Activated T-cell treated with anti-CD3 and anti-CD28 coated beads, Interleukin-2, amount 50 U/mL, for 72 hours (primary cell): ENCODE measurements around the gene MAGEA9. TPM values are rescaled to one million over a fixed set of nuclear protein-coding genes. Genes with fewer than 3 reads are reported as not detected.
"Not testable (repeated sequence)": the region's sequence is repeated elsewhere in the genome, so short reads cannot be mapped to it uniquely, and the experiment has no call there.

Experiments
- ATAC-seq, 2 donors: fragments of 150-1000 bp; cut with Tn5 transposase; replicated peaks in 1 of 2; 2 replicates each; pipeline ENCODE4 v1.10.0; 2021; ENCODE audit warnings: moderate library complexity in 2 of 2, mild to moderate bottlenecking in 1 of 2
- DNase-seq, 2 donors: peaks; one replicate each; pipeline ENCODE4 v3.0.0; 2021 to 2022; ENCODE audit warnings: mixed read lengths in 1 of 2
- H3K27ac Mint-ChIP-seq: one replicate; pipeline ENCODE4 v1.8.0; 2022; ENCODE audit warnings: mild to moderate bottlenecking, moderate library complexity, mixed read lengths
- H3K27me3 Mint-ChIP-seq: one replicate; pipeline ENCODE4 v1.8.0; 2022; ENCODE audit warnings: low read depth, mixed read lengths
- H3K36me3 Mint-ChIP-seq, 2 donors: one replicate each; pipeline ENCODE4 v1.8.0; 2022; ENCODE audit warnings: mixed read lengths in 2 of 2, mild to moderate bottlenecking in 1 of 2; ENCODE audit not compliant: insufficient read depth in 2 of 2
- H3K4me1 Mint-ChIP-seq: one replicate; pipeline ENCODE4 v1.8.0; 2022; ENCODE audit warnings: low read depth, mixed read lengths
- H3K4me3 Mint-ChIP-seq, 2 donors: one replicate each; pipeline ENCODE4 v1.8.0; 2022; ENCODE audit warnings: mild to moderate bottlenecking in 2 of 2, mixed read lengths in 2 of 2, moderate library complexity in 2 of 2
- H3K9me3 Mint-ChIP-seq, 2 donors: one replicate each; pipeline ENCODE4 v1.8.0; 2022; ENCODE audit warnings: mixed read lengths in 2 of 2
- total RNA-seq, 2 donors: library from RNA; stranded (reverse); gene quantifications; one replicate each; pipeline ENCODE4 v1.2.3, GENCODE V29; 2022

Gene MAGEA9
- total RNA-seq, 2 donors from 2014 or later, result not detected

GRCh38 chrX:149773026-149773425, 8.7 kb upstream of the MAGEA9 start:
- not testable (repeated sequence) for H3K9me3 Mint-ChIP-seq, H3K27ac Mint-ChIP-seq, DNase-seq, H3K4me1 Mint-ChIP-seq, H3K4me3 Mint-ChIP-seq, ATAC-seq, H3K27me3 Mint-ChIP-seq, H3K36me3 Mint-ChIP-seq

DNA sequence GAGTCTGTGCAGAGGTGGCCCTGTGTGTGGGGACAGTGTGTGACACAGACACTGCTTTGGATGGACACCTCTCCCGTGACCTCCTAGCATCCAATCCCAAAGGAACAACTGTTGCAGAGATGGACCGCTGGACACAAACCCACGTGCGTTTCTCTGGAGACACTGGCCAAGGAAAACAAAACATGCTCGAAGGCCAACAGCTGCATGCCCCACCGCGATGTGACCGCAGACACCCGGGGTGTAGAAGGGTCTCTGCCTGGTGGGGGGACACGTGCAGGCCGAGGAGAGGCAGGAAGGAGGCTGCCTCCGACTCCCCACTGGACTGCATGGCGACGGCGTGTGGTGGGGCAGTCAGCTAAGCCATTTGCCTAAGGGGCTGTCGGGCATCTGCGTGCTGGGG, 8.0 kb upstream of the MAGEA9 start, which contains the start of gene HSFX1:
Gene HSFX1, plus strand, starts transcription at position 301 of the 400 bp plus-strand sequence. CDS start 614 bp downstream, outside the sequence.
- not testable (repeated sequence) for H3K9me3 Mint-ChIP-seq, H3K27ac Mint-ChIP-seq, DNase-seq, H3K4me3 Mint-ChIP-seq, ATAC-seq, H3K36me3 Mint-ChIP-seq, H3K27me3 Mint-ChIP-seq, H3K4me1 Mint-ChIP-seq

- not testable (repeated sequence) for H3K27me3 Mint-ChIP-seq, DNase-seq, H3K4me3 Mint-ChIP-seq, H3K36me3 Mint-ChIP-seq, H3K4me1 Mint-ChIP-seq, H3K27ac Mint-ChIP-seq, H3K9me3 Mint-ChIP-seq, ATAC-seq
Measured at GRCh38 chrX:149777999-149778398, 3.7 kb upstream of the MAGEA9 start.

GRCh38 chrX:149795531-149795930, 13.8 kb downstream of the MAGEA9 start:
- not testable (repeated sequence) for H3K9me3 Mint-ChIP-seq, H3K4me3 Mint-ChIP-seq, DNase-seq, H3K36me3 Mint-ChIP-seq, H3K27ac Mint-ChIP-seq
- Mint-ChIP-seq H3K27me3 (peaks cover 19% of the 10 kb centered on the region), H3K4me1 (peaks cover 23% of the 10 kb centered on the region)
- ATAC-seq, result peak; percentile 99 to 100

- DNase-seq (no peak), ATAC-seq (no peak)
- Mint-ChIP-seq H3K27ac (peak overlapping the region; percentile 73), H3K9me3 (peaks cover 0 to 3% of the 10 kb centered on the region in 2 donors), H3K4me1 (peaks cover 23% of the 10 kb centered on the region), H3K27me3 (peaks cover 19% of the 10 kb centered on the region), H3K36me3 (peaks cover 0 to 6% of the 10 kb centered on the region in 2 donors), H3K4me3 (peak overlapping the region in 1 of 2 donors; percentile 54)
Measured at GRCh38 chrX:149799095-149799714, 17.5 kb downstream of the MAGEA9 start.

GRCh38 chrX:149799938-149800337, 18.2 kb downstream of the MAGEA9 start:
- peak overlapping the region; percentile 73 for H3K27ac Mint-ChIP-seq
- DNase-seq, result no peak
- H3K27me3 Mint-ChIP-seq, result peaks cover 19% of the 10 kb centered on the region
- H3K9me3 Mint-ChIP-seq, result peaks cover 0 to 3% of the 10 kb centered on the region in 2 donors
- peaks cover 23% of the 10 kb centered on the region for H3K4me1 Mint-ChIP-seq
- H3K4me3 Mint-ChIP-seq, result peak overlapping the region in 1 of 2 donors; percentile 54
- ATAC-seq, result no peak
- peaks cover 0 to 6% of the 10 kb centered on the region in 2 donors for H3K36me3 Mint-ChIP-seq

GRCh38 chrX:149803458-149804062, 21.8 kb downstream of the MAGEA9 start:
- Mint-ChIP-seq H3K27me3 (peaks cover 16% of the 10 kb centered on the region), H3K9me3 (no peaks in the 10 kb centered on the region), H3K27ac (no peak overlapping the region), H3K36me3 (no peaks in the 10 kb centered on the region), H3K4me3 (no peak overlapping the region), H3K4me1 (peaks cover 13% of the 10 kb centered on the region)
- DNase-seq (no peak), ATAC-seq (no peak)

DNA sequence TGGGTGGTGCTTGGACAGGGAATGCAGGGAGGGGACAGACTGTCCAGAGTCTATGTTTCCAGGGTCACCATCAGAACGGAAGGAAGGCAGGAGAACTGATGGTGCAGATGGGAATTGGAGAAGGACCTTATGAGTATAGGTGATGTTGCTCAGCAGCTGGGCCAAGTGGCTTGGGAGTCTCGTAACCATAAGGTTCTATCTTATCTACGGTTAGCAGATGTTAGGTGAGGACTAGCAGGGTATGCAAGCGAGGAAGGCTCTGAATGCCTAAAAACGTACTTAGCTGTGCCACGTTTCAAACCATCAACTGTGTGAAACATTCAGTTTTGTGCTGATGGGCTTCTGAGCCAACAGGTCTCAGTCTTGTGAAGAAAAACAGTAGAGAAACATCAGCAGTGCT, 22.4 kb downstream of the MAGEA9 start:
- Mint-ChIP-seq H3K36me3 (no peaks in the 10 kb centered on the region), H3K27ac (no peak overlapping the region), H3K4me3 (no peak overlapping the region), H3K9me3 (no peaks in the 10 kb centered on the region), H3K4me1 (peaks cover 10% of the 10 kb centered on the region), H3K27me3 (peaks cover 16% of the 10 kb centered on the region)
- DNase-seq, result no peak
- ATAC-seq, result no peak

DNA sequence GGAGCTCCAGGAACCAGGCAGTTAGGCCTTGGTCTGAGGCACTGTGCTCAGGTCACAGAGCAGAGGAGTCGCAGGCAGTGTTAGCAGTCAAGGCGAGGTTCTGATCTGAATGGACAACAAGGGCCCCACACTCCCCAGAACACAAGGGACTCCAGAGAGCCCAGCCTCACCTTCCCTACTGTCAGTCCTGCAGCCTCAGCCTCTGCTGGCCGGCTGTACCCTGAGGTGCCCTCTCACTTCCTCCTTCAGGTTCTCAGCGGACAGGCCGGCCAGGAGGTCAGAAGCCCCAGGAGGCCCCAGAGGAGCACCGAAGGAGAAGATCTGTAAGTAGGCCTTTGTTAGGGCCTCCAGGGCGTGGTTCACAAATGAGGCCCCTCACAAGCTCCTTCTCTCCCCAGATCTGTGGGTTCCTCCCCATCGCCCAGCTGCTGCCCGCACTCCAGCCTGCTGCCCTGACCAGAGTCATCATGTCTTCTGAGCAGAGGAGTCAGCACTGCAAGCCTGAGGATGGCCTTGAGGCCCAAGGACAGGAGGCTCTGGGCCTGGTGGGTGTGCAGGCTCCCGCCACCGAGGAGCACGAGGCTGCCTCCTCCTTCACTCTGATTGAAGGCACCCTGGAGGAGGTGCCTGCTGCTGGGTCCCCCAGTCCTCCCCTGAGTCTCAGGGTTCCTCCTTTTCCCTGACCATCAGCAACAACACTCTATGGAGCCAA, 26.2 kb downstream of the MAGEA9 start:
- Mint-ChIP-seq H3K27me3 (peaks cover 26% of the 10 kb centered on the region), H3K4me1 (no peaks in the 10 kb centered on the region), H3K27ac (no peak overlapping the region), H3K36me3 (no peaks in the 10 kb centered on the region), H3K4me3 (no peak overlapping the region), H3K9me3 (no peaks in the 10 kb centered on the region)
- ATAC-seq (no peak), DNase-seq (no peak)

GRCh38 chrX:149818652-149819051, 36.9 kb downstream of the MAGEA9 start:
- Mint-ChIP-seq H3K9me3 (no peaks in the 10 kb centered on the region), H3K4me1 (peaks cover 11% of the 10 kb centered on the region), H3K27me3 (peaks cover 53% of the 10 kb centered on the region), H3K36me3 (no peaks in the 10 kb centered on the region), H3K4me3 (no peak overlapping the region), H3K27ac (no peak overlapping the region)
- DNase-seq (no peak), ATAC-seq (peak; percentile 43 to 49)

- ATAC-seq (no peak), DNase-seq (no peak)
- Mint-ChIP-seq H3K27ac (no peak overlapping the region), H3K4me3 (no peak overlapping the region), H3K36me3 (no peaks in the 10 kb centered on the region), H3K4me1 (peaks cover 11% of the 10 kb centered on the region), H3K27me3 (peaks cover 57% of the 10 kb centered on the region), H3K9me3 (no peaks in the 10 kb centered on the region)
Measured at GRCh38 chrX:149819371-149819770, 37.6 kb downstream of the MAGEA9 start.

DNA sequence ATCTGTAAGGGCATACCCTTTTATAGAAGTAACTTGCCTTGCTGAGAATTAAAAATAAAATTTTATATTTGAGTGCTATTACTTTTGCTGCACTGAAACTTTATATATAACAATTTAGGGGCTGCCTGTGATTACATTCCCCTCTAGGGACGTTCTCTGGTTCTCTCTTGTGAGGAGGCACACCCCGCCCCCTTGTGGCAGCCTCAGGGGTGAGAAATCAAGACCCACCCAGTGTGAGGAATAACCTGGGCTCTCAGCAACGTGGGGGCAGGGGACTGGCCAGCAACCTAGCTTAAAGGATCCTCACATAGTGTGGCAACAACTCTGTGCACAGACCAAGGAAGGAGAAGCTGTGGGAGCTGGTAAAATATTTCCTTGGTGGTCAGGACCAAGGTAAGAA, 43.7 kb downstream of the MAGEA9 start:
- DNase-seq (peak; percentile 44 to 55), ATAC-seq (no peak)
- Mint-ChIP-seq H3K4me1 (peaks cover 21% of the 10 kb centered on the region), H3K36me3 (no peaks in the 10 kb centered on the region), H3K27me3 (peaks cover 76% of the 10 kb centered on the region), H3K27ac (no peak overlapping the region), H3K9me3 (no peaks in the 10 kb centered on the region), H3K4me3 (no peak overlapping the region)

GRCh38 chrX:149827254-149827653, 45.5 kb downstream of the MAGEA9 start:
- Mint-ChIP-seq H3K9me3 (no peaks in the 10 kb centered on the region), H3K4me1 (peaks cover 25% of the 10 kb centered on the region), H3K27ac (peak overlapping the region; percentile 71), H3K4me3 (peak overlapping the region in 1 of 2 donors; percentile 4), H3K27me3 (peaks cover 75% of the 10 kb centered on the region), H3K36me3 (no peaks in the 10 kb centered on the region)
- DNase-seq, result no peak
- no peak for ATAC-seq
